ENCODE measurements around the gene RNF144A.

DNA sequence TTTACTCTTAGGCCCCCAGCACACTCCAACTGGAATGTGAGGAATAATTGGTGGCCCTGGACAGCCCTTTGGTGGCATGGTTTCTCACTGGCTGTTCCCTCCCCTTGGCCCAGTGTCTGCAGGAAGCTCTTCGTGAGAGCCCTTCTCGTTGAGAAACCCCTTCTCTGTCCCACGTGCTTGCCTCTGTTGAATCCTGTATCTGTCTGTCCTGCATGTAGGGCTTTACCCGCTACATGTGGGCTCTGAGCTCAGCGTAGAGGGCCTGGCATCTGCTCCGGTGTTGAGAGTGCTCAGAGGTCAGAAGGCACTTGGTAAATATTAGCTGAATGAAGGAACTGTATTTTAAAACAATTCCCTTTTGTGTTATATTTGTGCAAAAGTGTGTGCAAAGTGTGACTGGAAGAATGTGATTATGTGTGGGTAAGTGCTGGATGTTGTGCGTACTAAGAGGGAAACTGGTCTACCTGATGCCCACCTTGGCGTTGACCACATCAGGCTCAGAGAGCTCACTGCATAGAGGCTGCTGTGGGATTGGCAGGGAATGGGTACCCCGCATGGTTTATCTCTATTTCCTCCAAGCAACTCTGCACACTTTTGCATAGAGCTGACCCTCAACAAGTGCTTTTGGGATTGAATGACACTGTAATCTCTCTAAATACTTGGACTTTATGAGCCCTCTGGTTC lies 40.0 kb downstream of the RNF144A start:
- TF ChIP-seq, protein P1, sequence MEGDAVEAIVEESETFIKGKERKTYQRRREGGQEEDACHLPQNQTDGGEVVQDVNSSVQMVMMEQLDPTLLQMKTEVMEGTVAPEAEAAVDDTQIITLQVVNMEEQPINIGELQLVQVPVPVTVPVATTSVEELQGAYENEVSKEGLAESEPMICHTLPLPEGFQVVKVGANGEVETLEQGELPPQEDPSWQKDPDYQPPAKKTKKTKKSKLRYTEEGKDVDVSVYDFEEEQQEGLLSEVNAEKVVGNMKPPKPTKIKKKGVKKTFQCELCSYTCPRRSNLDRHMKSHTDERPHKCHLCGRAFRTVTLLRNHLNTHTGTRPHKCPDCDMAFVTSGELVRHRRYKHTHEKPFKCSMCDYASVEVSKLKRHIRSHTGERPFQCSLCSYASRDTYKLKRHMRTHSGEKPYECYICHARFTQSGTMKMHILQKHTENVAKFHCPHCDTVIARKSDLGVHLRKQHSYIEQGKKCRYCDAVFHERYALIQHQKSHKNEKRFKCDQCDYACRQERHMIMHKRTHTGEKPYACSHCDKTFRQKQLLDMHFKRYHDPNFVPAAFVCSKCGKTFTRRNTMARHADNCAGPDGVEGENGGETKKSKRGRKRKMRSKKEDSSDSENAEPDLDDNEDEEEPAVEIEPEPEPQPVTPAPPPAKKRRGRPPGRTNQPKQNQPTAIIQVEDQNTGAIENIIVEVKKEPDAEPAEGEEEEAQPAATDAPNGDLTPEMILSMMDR (conservative IDR thresholded peaks at IDR 0.05; ENCODE audit: low read length): no peak
- TF ChIP-seq EZH2phosphoT487 (IDR thresholded peaks at IDR 0.05; ENCODE audit: borderline replicate concordance): no peak
